Esophagus squamous epithelium (tissue), 5 donors: ENCODE data around the gene NDFIP1. TPM values are rescaled to one million over a fixed set of nuclear protein-coding genes. Genes with fewer than 3 reads are reported as not detected.

Source experiments
- DNase-seq: peaks from one replicate; lab custom pipeline; 2025; lab: John Stamatoyannopoulos, UW
- H3K27ac ChIP-seq, 4 donors: fragments of 200-600 bp; sonication (generic); one replicate each; pipeline ENCODE4 v1.5.1; 2016 to 2019; ENCODE audit warnings: mild to moderate bottlenecking in 1 of 4
- H3K27me3 ChIP-seq, 4 donors: fragments of 200-600 bp; sonication (generic); 1 replicate in 3 of 4; 2 replicates in 1 of 4; pipeline versions ENCODE4 v1.5.1 to v1.6.0; 2017 to 2021; ENCODE audit warnings: antibody characterized with exemption in 1 of 4
- H3K36me3 ChIP-seq, 3 donors: fragments of 200-600 bp; sonication (generic); one replicate each; pipeline ENCODE4 v1.5.1; 2016 to 2019
- H3K4me1 ChIP-seq, 3 donors: fragments of 200-600 bp; sonication (generic); one replicate each; pipeline ENCODE4 v1.5.1; 2017 to 2019
- H3K4me3 ChIP-seq, 4 donors: fragments of 200-600 bp; sonication (generic); 1 replicate in 3 of 4; 2 replicates in 1 of 4; pipeline ENCODE4 v1.5.1; 2016 to 2019; ENCODE audit warnings: mild to moderate bottlenecking in 2 of 4, moderate library complexity in 1 of 4
- H3K9me3 ChIP-seq, 3 donors: fragments of 200-600 bp; sonication (generic); one replicate each; pipeline ENCODE4 v1.5.1; 2016 to 2019
- POLR2A ChIP-seq, 4 donors: fragments of 450-650 bp; IDR thresholded peaks; one replicate each; pipeline ENCODE4 v1.6.1; 2017; ENCODE audit warnings: antibody characterized with exemption in 4 of 4, mild to moderate bottlenecking in 4 of 4, moderate library complexity in 3 of 4
- WGBS, 2 donors: methylation state at CpG; one replicate each; pipeline ENCODE4 v1.1.5; 2018; 5-methylcytosine and 5-hydroxymethylcytosine counted together
- intact Hi-C: fragments of 100-400 bp; cut with DNase I; formaldehyde crosslinking; loops from one replicate; pipeline ENCODE4 v1.15.0; 2022
- total RNA-seq, 4 donors: library from RNA; depleted of rRNA; stranded (reverse); fragments of >200 nt; gene quantifications; one replicate each; pipeline ENCODE4 v1.1.0, GENCODE V29; 2016
- TF ChIP-seq, protein P1 (sequence below), 6 experiments: fragments of 450-650 bp in 4 of 6; fragments of 200-600 bp in 2 of 6; sonication (generic) in 2 of 6; IDR thresholded peaks; one replicate each; pipeline ENCODE4 v1.5.1; 2016 to 2019; ENCODE audit warnings: antibody characterized with exemption in 6 of 6, mild to moderate bottlenecking in 4 of 6, moderate library complexity in 4 of 6
- donor health status: DM: yes; HTN: yes; CAD: no.

NDFIP1 gene
- total RNA-seq, 4 donors from 2014 or later, result 34.1 to 82.6 (median 38.9) TPM

DNA sequence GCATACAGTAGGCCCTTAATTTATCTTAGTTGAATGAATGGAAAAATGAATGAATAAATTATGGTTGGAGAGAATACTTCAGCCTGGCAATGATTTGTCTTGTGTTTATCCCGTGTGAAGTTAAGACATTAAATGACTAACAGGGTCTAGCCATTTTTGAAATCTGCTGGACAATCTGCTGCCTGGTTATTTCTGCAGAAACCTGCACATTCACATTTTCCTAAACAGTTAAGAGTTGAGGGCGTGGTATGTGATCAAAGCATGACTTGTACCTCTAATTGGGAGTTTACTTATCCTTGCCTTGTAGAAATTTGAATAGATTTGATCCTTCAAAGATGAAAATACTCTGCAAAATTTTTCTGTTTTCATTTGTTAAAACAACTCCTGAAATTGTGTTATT lies 34.6 kb upstream of the NDFIP1 start:
- Histone ChIP-seq H3K9me3 (no peaks in the 10 kb centered on the region), H3K4me1 (no peaks in the 10 kb centered on the region), H3K4me3 (no peak overlapping the region), H3K27me3 (no peaks in the 10 kb centered on the region), H3K36me3 (no peaks in the 10 kb centered on the region), H3K27ac (no peak overlapping the region)
- intact Hi-C loops, result no loop called here
- TF ChIP-seq, protein P1, sequence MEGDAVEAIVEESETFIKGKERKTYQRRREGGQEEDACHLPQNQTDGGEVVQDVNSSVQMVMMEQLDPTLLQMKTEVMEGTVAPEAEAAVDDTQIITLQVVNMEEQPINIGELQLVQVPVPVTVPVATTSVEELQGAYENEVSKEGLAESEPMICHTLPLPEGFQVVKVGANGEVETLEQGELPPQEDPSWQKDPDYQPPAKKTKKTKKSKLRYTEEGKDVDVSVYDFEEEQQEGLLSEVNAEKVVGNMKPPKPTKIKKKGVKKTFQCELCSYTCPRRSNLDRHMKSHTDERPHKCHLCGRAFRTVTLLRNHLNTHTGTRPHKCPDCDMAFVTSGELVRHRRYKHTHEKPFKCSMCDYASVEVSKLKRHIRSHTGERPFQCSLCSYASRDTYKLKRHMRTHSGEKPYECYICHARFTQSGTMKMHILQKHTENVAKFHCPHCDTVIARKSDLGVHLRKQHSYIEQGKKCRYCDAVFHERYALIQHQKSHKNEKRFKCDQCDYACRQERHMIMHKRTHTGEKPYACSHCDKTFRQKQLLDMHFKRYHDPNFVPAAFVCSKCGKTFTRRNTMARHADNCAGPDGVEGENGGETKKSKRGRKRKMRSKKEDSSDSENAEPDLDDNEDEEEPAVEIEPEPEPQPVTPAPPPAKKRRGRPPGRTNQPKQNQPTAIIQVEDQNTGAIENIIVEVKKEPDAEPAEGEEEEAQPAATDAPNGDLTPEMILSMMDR (IDR thresholded peaks at IDR 0.05), result no peak
- no peak for TF ChIP-seq POLR2A (IDR thresholded peaks at IDR 0.05)
- DNase-seq, result no peak
- 38 to 70% methylated on average over 2 of the region's 2 CpGs for WGBS, 2 donors

DNA sequence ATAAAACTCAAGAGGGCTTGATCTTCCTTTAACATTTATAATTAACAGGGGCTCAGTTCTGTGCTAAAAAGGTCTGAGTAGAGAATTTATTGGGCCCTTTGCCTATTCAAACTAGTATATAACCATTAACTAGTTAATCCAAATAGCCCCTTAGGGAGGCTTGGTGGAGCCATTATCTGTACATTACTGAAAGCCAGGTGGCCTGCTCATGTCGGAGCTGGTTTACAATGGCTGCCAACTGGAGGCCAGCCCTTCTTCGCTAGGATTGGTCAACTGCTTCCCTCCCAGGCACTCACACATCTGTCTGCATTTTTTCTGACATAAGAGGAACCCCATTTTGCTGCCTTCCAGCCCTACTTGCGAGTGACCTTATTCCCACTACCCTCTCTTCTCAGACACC lies 30.4 kb upstream of the NDFIP1 start:
- no peak for TF ChIP-seq POLR2A (IDR thresholded peaks at IDR 0.05)
- intact Hi-C loops, result no loop called here
- Histone ChIP-seq H3K4me3 (no peak overlapping the region), H3K27me3 (no peaks in the 10 kb centered on the region), H3K36me3 (no peaks in the 10 kb centered on the region), H3K27ac (no peak overlapping the region), H3K4me1 (no peaks in the 10 kb centered on the region), H3K9me3 (no peaks in the 10 kb centered on the region)
- DNase-seq, result no peak
- WGBS, 2 donors, result 57 to 86% methylated on average over 3 of the region's 3 CpGs

DNA sequence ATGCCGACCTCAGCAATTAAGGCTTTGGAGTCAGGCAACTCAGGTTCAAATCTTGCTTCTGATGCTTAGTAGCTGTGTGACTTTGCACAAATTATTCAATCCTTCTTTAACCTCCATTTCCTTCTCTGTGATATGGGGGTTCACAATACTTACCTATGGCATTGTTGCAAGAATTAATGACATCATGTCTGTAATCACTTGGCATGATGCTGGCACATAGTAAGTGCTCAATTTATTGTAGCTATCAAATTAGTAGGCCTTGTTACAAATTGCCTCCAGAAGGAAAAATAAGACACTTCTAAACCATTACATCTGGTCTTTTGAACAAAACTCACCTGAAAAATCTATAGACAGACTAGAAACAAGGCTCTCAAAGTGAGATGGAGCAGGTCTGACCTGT lies 29.9 kb upstream of the NDFIP1 start:
- Histone ChIP-seq H3K9me3 (no peaks in the 10 kb centered on the region), H3K27me3 (no peaks in the 10 kb centered on the region)

DNA sequence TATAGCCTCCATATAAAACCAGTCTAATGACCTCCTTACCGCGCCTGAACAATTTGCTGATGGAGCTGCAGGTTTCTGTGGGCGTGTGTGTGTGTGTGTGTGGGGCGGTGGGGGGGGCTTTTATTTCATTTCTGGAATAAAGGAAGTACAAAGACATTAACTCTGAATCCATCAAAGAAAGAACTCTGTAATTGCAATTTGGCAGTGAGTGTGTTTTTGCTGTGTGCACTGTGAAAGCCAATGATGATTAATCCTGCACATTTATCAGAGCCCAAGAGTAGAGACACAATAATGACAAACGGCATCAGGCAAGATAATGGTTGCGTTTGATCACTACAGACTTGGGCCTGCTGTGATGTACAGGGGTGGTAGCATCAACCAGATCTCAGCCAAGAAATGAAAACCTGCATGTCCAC lies 29.3 kb upstream of the NDFIP1 start:
- DNase-seq, result no peak
- no peaks in the 10 kb centered on the region for H3K36me3 ChIP-seq
- WGBS, 2 donors, result 36 to 50% methylated on average over 5 to 6 of the region's 6 CpGs
- no peaks in the 10 kb centered on the region for H3K27me3 ChIP-seq
- TF ChIP-seq POLR2A (IDR thresholded peaks at IDR 0.05), result no peak
- TF ChIP-seq, protein P1 (IDR thresholded peaks at IDR 0.05), result no peak
- no peak overlapping the region for H3K27ac ChIP-seq
- no peak overlapping the region for H3K4me3 ChIP-seq
- no peaks in the 10 kb centered on the region for H3K4me1 ChIP-seq
- intact Hi-C loops, result no loop called here
- H3K9me3 ChIP-seq, result no peaks in the 10 kb centered on the region

More for the DNA sequence above, 29.9 kb upstream of the NDFIP1 start:
- intact Hi-C loops, result no loop called here
- DNase-seq, result no peak
- WGBS, 2 donors, result 83 to 85% methylated on average over 1 of the region's 1 CpG
- H3K4me1 ChIP-seq, result no peaks in the 10 kb centered on the region
- H3K4me3 ChIP-seq, result no peak overlapping the region
- H3K27ac ChIP-seq, result no peak overlapping the region
- no peak for TF ChIP-seq POLR2A (IDR thresholded peaks at IDR 0.05)
- TF ChIP-seq, protein P1 (IDR thresholded peaks at IDR 0.05), result no peak
- no peaks in the 10 kb centered on the region for H3K36me3 ChIP-seq

DNA sequence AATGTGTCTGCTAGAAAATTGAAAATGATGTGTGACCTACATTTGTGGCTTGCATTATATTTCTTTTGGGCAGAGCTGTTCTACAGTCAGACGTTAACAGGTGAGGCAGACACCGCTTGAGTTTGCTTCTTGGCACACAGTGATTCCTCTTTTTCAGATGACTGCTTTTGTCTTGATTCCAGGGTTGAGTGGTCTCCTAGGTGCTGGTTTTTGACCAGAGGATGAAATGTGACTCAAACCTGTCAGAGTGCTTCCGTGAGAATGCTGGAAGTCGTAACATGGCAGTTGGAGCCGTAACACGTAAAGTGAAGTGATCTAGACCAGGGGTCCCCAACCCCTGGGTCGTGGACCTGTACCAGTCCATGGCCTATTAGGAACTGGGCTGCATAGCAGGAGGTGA lies 28.3 kb upstream of the NDFIP1 start:
- Histone ChIP-seq H3K27ac (no peak overlapping the region), H3K27me3 (no peaks in the 10 kb centered on the region), H3K4me3 (no peak overlapping the region), H3K4me1 (no peaks in the 10 kb centered on the region), H3K9me3 (no peaks in the 10 kb centered on the region), H3K36me3 (no peaks in the 10 kb centered on the region)
- intact Hi-C loops, result no loop called here
- no peak for DNase-seq
- no peak for TF ChIP-seq POLR2A (IDR thresholded peaks at IDR 0.05)
- TF ChIP-seq, protein P1 (IDR thresholded peaks at IDR 0.05), result no peak
- 75 to 85% methylated on average over 7 of the region's 7 CpGs for WGBS, 2 donors

DNA sequence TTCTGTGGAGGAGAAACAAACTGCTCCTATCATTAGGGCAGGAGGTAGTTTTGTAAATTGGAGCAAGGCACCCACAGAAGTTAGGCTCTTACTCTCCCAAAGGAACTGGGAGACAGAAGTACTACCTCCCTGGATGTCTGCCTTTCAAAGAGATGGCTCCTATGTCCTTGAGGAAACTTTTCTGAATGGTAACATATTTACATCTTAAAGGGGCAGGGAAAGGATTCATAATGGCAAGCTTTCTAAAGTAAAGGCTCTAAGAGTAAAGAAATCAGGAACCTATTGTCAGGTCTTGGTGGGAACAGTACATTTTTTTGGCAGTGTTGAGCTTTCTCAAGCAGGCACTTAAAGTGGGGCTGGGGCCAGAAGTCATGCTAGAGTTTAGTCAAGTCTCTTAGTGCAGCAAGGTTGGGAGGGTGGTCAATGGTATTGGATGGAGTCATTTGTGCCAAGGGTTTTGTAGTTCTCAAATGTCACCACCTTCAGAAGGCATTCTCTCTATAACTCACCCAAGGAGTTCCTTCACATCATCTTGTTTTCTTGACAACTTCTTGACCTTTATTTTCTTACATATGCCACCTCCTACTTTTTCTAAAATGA lies 26.3 kb upstream of the NDFIP1 start:
- Histone ChIP-seq H3K4me3 (no peak overlapping the region), H3K9me3 (no peaks in the 10 kb centered on the region), H3K27ac (no peak overlapping the region), H3K27me3 (no peaks in the 10 kb centered on the region), H3K36me3 (no peaks in the 10 kb centered on the region), H3K4me1 (no peaks in the 10 kb centered on the region)
- no peak for DNase-seq
- intact Hi-C loops, result no loop called here
- no peak for TF ChIP-seq POLR2A (IDR thresholded peaks at IDR 0.05)
- TF ChIP-seq, protein P1 (IDR thresholded peaks at IDR 0.05), result no peak
